Measurements from ENCODE around the gene NPPB.

DNA sequence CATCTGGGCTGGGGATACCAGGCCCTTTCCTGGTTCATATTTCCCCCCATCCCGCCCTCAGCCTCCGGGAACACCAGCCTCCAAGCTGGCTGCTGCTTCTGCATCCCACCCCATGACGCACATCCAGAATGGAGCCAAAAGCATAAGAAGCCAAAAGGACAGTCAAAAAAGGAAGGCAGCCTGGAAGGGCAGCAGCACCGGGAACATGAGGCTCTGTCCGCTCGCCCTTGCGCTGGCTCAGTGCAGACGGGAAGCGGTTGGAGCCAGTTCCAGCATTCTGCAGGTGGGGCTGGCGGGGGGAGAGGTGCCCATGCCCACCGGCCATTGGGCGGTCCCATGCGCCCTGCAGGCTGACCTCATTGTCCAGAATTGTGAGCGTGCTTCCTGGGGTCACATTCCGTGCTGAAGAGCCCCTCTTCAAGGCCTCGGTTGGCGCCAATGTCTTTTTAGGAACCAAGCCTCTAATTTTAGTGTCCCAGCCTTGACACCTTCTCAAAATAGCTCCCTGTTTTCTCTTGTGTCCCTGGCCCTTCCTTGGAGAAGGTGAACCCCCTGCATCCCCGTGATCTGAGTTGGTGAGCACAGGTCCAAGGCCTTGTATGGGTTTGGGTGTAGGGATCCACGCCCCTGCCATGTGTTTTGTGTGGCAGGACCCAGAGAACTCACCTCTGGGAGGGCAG is 28.4 kb upstream of the NPPB start:
- TF ChIP-seq, protein P1, sequence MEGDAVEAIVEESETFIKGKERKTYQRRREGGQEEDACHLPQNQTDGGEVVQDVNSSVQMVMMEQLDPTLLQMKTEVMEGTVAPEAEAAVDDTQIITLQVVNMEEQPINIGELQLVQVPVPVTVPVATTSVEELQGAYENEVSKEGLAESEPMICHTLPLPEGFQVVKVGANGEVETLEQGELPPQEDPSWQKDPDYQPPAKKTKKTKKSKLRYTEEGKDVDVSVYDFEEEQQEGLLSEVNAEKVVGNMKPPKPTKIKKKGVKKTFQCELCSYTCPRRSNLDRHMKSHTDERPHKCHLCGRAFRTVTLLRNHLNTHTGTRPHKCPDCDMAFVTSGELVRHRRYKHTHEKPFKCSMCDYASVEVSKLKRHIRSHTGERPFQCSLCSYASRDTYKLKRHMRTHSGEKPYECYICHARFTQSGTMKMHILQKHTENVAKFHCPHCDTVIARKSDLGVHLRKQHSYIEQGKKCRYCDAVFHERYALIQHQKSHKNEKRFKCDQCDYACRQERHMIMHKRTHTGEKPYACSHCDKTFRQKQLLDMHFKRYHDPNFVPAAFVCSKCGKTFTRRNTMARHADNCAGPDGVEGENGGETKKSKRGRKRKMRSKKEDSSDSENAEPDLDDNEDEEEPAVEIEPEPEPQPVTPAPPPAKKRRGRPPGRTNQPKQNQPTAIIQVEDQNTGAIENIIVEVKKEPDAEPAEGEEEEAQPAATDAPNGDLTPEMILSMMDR (IDR thresholded peaks at IDR 0.05) = no peak
- TF ChIP-seq POLR2A (IDR thresholded peaks at IDR 0.05) (no peak), POLR2AphosphoS5 (IDR thresholded peaks at IDR 0.05) (no peak)

Data from prostate gland (tissue), 2 donors.